ENCODE results near the gene TLCD1.

TLCD1 gene

DNA sequence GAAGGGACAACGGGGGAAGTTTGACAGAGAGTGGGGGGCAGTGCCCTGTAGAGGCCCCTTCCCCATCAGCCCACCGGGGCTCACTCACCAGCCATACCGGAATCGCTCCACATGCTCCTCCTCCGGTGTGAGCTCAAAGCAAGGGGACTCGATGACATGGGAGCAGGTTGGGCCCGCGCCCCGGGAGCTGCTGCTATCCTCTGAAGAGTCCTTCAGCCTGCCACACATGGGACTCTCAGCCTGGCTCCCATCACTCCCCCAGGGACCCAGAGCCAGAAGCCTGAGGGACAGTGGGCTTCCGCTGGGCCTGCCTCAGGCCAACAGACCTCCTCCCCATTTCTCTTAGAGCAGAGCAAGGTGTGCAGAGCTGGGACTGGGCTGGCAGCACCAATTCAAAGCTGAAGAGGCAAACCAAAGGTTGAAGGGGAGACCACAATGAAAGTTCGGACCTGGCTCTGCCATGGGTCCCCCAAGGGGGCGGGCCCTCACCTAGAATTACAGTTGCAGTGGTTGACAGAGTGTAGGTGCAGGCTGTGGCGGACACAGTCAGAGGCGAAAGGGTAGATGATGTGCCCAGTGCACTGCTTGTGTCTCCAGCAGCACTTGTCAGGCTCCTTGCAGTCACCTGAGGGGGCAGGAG is 21.7 kb downstream of the TLCD1 start:
- Histone ChIP-seq H3K9ac (ENCODE audit: low read length) (no peak overlapping the region), H3K27me3 (ENCODE audit: control insufficient read depth in 1 of 2, insufficient read depth in 2 of 2, low read length in 2 of 2) (no peaks in the 10 kb centered on the region), H3K4me1 (ENCODE audit: insufficient read depth, low read length) (no peaks in the 10 kb centered on the region), H3K36me3 (ENCODE audit: insufficient read depth, low read length) (peaks cover 37% of the 10 kb centered on the region), H3K27ac (ENCODE audit: low read depth, low read length) (no peak overlapping the region), H3K9me3 (ENCODE audit: low read length) (no peaks in the 10 kb centered on the region), H3K4me3 (ENCODE audit: low read depth in 1 of 2, low read length in 2 of 2) (no peak overlapping the region)

DNA sequence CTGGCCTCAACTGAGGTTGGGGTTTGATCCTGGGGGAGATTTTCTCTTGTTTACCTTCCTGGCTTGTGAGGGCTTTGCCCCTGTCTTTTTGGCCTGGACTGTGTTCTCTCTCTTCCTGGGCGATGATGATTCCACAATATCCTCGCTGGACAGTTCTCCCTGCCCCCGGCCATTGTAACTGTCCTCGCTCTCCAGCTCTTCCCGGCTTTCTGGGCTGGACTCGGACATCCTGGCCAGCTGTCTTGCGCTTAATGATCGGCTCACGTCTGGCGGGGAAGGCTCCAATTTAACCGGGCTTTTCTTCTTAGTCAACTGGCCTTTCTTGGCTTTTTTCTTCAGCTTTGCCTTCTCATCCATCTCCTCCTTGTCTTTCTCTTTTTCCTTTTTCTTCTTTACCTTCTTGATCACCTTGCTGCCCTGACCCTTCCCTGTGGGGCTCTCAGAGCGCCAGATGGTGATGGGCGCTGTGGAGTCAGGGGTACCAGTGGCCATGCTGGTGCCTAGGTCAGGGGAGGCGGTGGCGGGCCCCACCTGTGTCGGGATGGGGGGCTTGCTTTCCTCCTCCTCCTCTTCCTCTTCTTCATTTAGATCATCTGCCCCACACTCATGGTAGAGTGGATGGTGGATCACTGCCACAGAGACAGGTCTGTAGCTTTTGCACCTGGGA is 22.3 kb downstream of the TLCD1 start:
- Histone ChIP-seq H3K27me3 (ENCODE audit: control insufficient read depth in 1 of 2, insufficient read depth in 2 of 2, low read length in 2 of 2) (no peaks in the 10 kb centered on the region), H3K27ac (ENCODE audit: low read depth, low read length) (no peak overlapping the region), H3K4me1 (ENCODE audit: insufficient read depth, low read length) (no peaks in the 10 kb centered on the region), H3K36me3 (ENCODE audit: insufficient read depth, low read length) (peaks cover 44% of the 10 kb centered on the region), H3K4me3 (ENCODE audit: low read depth in 1 of 2, low read length in 2 of 2) (no peak overlapping the region), H3K9ac (ENCODE audit: low read length) (no peak overlapping the region), H3K9me3 (ENCODE audit: low read length) (no peaks in the 10 kb centered on the region)

DNA sequence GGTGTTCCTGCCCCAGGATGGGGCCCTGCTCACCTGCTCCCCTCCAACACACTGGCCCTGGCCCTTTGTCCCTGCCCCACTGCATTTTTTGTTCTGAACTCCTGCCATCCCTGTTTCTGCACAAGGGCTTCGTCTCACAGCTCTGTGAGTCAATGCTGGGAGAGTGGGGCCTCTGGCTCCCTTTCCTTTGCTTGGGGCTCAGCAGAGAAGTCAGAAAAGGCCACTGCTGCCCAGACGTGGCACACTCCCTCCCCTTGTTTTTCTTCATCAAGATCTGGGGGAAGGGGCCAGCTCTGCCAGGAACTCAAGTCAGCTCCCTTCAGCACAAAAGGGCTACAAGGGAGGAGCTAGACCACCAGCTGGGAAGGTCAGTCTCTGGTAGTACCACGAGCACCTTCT is 23.3 kb downstream of the TLCD1 start:
- H3K27me3 ChIP-seq (ENCODE audit: control insufficient read depth in 1 of 2, insufficient read depth in 2 of 2, low read length in 2 of 2) = no peaks in the 10 kb centered on the region
- no peak overlapping the region for H3K27ac ChIP-seq (ENCODE audit: low read depth, low read length)
- H3K4me3 ChIP-seq (ENCODE audit: low read depth in 1 of 2, low read length in 2 of 2) = no peak overlapping the region
- H3K9me3 ChIP-seq (ENCODE audit: low read length) = no peaks in the 10 kb centered on the region
- no peak overlapping the region for H3K9ac ChIP-seq (ENCODE audit: low read length)
- H3K36me3 ChIP-seq (ENCODE audit: insufficient read depth, low read length) = peaks cover 53% of the 10 kb centered on the region
- H3K4me1 ChIP-seq (ENCODE audit: insufficient read depth, low read length) = no peaks in the 10 kb centered on the region

DNA sequence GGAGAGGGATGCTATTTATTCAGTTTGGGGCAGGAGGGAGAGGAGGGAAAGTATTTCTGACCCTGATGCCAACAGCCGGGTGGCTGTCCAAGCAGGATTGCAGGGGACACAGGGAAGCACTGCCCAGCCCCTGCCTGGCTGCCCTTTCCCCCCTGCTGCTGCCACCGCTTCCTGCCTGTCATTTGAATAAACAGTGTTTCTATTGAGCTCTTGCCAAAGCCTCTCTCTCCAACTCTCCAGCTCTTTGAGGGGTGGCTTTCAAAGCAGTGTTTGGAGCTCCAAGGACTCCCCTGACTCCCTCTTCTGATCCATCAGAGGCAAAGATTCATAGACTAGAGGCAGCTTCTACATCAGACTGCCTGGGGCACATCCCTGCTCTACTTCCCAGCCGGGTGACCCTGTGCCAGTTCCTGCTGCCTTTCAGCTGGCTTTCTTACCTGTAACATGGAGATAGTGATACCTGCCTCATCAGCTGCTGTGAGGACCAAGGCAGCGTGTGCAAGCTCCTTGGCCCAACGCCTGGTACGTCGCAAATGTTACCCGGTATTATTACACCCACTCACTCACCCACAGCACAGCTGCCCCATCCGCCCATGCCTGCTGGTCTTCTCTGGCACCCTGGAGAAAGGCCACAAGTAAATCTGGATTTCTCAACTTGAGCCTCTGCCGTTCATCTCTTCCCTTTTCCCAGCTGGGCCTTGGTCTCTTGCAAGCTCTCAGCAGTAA is 23.8 kb downstream of the TLCD1 start:
- Histone ChIP-seq H3K9ac (ENCODE audit: low read length) (no peak overlapping the region), H3K4me3 (ENCODE audit: low read depth in 1 of 2, low read length in 2 of 2) (no peak overlapping the region), H3K27me3 (ENCODE audit: control insufficient read depth in 1 of 2, insufficient read depth in 2 of 2, low read length in 2 of 2) (no peaks in the 10 kb centered on the region), H3K36me3 (ENCODE audit: insufficient read depth, low read length) (peaks cover 59% of the 10 kb centered on the region), H3K4me1 (ENCODE audit: insufficient read depth, low read length) (no peaks in the 10 kb centered on the region), H3K27ac (ENCODE audit: low read depth, low read length) (no peak overlapping the region), H3K9me3 (ENCODE audit: low read length) (no peaks in the 10 kb centered on the region)

DNA sequence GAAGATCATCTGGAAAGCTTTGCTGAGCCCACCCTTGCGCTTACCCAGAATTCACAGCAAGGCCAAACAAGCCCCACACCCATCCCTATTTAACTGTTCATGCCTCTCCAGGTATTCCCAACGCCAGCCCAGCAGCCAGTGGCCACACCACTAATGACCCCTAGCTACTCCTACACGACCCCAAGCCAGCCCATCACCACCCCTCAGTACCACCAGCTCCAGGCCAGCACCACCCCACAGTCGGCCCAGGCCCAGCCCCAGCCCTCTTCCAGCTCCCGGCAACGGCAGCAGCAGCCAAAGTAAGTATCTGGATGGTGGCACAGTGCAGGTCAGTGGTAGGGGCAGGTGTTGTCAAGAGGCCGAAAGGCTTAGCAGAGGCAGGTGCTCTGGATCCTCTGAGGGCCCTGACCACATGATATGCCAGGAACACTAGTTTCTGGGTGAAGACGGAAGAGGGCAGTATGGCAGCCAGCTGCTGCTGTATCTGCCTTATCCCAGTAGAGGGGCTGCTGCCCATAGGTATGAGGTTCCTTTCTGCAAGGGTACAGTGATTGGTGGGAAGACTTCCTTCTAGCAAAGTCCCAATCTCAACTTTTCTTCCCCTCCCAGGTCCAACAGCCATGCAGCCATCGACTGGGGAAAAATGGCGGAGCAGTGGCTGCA is 25.1 kb downstream of the TLCD1 start:
- Histone ChIP-seq H3K9ac (ENCODE audit: low read length) (no peak overlapping the region), H3K9me3 (ENCODE audit: low read length) (no peaks in the 10 kb centered on the region), H3K4me1 (ENCODE audit: insufficient read depth, low read length) (no peaks in the 10 kb centered on the region), H3K27ac (ENCODE audit: low read depth, low read length) (no peak overlapping the region), H3K36me3 (ENCODE audit: insufficient read depth, low read length) (peaks cover 69% of the 10 kb centered on the region), H3K27me3 (ENCODE audit: control insufficient read depth in 1 of 2, insufficient read depth in 2 of 2, low read length in 2 of 2) (no peaks in the 10 kb centered on the region), H3K4me3 (ENCODE audit: low read depth in 1 of 2, low read length in 2 of 2) (no peak overlapping the region)

DNA sequence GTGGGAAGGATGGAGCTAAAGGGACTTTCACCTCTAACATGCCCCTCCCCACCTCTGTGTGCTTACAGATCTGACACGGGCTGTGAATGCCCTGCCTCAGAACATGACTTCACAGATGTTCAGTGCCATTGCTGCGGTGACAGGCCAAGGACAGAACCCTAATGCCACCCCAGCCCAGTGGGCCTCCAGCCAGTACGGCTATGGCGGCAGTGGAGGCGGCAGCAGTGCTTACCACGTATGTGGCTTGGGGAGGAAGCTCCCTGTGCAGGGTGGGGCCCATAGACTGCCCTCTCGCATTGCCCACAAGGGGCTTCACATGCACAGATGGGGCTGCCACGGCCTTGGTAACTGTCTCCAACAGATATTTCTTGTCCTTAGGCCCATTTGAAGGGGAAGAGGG is 25.8 kb downstream of the TLCD1 start:
- Histone ChIP-seq H3K36me3 (ENCODE audit: insufficient read depth, low read length) (peaks cover 76% of the 10 kb centered on the region), H3K27me3 (ENCODE audit: control insufficient read depth in 1 of 2, insufficient read depth in 2 of 2, low read length in 2 of 2) (no peaks in the 10 kb centered on the region), H3K9ac (ENCODE audit: low read length) (no peak overlapping the region), H3K27ac (ENCODE audit: low read depth, low read length) (no peak overlapping the region), H3K9me3 (ENCODE audit: low read length) (no peaks in the 10 kb centered on the region), H3K4me3 (ENCODE audit: low read depth in 1 of 2, low read length in 2 of 2) (no peak overlapping the region), H3K4me1 (ENCODE audit: insufficient read depth, low read length) (no peaks in the 10 kb centered on the region)

DNA sequence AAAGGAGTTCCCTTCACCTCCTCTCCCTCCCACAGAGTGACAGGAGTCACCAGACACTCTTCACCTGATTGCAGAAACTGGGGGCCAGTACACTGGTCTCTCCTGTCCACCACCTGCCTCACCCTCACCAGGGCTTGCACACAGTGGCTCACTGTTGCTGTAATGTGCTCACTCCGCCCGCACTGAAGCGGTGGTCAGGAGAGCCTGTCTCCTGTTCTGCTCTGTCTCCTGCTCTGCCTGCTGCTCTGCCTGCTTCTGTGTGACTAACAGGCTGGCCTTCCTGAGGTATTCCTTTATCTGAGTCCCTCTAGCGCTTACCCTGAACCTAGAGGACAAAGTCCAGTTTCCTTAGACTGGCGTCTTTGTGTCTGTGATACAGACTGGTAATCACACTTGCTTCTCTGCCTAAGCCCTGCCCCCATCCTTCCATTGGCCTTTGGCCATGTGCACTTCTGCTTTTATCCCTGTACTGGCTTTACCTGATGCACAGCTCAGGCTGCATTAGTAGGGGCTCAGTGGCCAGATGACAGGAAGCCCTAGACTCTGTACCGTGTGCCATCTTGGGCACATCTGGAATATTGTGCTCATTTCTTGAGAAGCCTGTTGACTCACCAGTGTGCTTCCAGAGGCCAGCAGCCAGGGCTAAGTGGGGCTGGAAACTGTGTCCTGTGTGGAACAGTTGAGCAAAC is 27.6 kb downstream of the TLCD1 start:
- H3K27me3 ChIP-seq (ENCODE audit: control insufficient read depth in 1 of 2, insufficient read depth in 2 of 2, low read length in 2 of 2) = no peaks in the 10 kb centered on the region
- H3K9me3 ChIP-seq (ENCODE audit: low read length) = no peaks in the 10 kb centered on the region
- H3K4me3 ChIP-seq (ENCODE audit: low read depth in 1 of 2, low read length in 2 of 2) = no peak overlapping the region
- H3K36me3 ChIP-seq (ENCODE audit: insufficient read depth, low read length) = peaks cover 95% of the 10 kb centered on the region
- no peak overlapping the region for H3K9ac ChIP-seq (ENCODE audit: low read length)
- H3K4me1 ChIP-seq (ENCODE audit: insufficient read depth, low read length) = no peaks in the 10 kb centered on the region
- H3K27ac ChIP-seq (ENCODE audit: low read depth, low read length) = no peak overlapping the region

DNA sequence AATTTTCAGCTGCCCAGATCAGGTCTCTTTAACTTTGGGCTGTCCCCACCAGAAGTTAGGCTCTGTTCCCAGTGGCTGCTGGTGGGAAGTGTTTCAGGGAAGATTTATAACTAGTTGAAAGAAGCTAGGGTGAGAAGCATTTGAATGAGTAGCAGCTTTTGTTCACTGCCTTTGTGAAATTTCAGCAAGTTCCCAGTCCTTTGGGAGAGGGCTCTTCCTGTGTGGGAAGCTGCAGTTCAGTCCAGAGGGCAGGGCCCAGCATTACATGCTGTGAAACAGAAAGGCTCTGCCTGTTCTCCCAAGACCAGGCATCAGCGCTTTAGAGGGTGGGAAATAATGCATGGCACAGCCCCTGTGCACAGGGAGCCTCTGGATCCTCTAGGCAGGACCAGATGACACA is 32.2 kb downstream of the TLCD1 start:
- Histone ChIP-seq H3K9ac (ENCODE audit: low read length) (no peak overlapping the region), H3K4me3 (ENCODE audit: low read depth in 1 of 2, low read length in 2 of 2) (no peak overlapping the region), H3K36me3 (ENCODE audit: insufficient read depth, low read length) (peaks cover 81% of the 10 kb centered on the region)

DNA sequence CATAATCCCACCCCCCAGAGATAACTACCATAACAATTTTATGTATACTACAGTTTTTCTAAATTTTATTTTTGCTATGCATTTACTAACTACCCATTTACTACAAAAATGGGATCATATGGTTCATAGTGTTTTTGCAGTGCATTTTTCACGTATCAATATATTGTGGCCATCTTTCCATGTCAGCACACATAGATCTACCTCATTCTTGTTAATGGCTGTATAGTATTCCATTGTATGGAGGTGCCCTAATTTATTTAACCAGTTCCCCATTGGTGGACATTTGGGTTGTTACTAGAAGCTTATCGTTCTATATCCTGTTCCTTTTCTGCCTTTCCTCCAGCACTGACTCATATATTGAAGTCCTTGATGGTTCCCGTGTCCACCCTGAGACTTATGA is 37.0 kb downstream of the TLCD1 start:
- Histone ChIP-seq H3K36me3 (ENCODE audit: insufficient read depth, low read length) (peaks cover 80% of the 10 kb centered on the region), H3K27ac (ENCODE audit: low read depth, low read length) (no peak overlapping the region), H3K27me3 (ENCODE audit: control insufficient read depth in 1 of 2, insufficient read depth in 2 of 2, low read length in 2 of 2) (no peaks in the 10 kb centered on the region)

More for the DNA sequence above, 32.2 kb downstream of the TLCD1 start:
- Histone ChIP-seq H3K27me3 (ENCODE audit: control insufficient read depth in 1 of 2, insufficient read depth in 2 of 2, low read length in 2 of 2) (no peaks in the 10 kb centered on the region), H3K9me3 (ENCODE audit: low read length) (no peaks in the 10 kb centered on the region), H3K4me1 (ENCODE audit: insufficient read depth, low read length) (no peaks in the 10 kb centered on the region), H3K27ac (ENCODE audit: low read depth, low read length) (no peak overlapping the region)

DNA sequence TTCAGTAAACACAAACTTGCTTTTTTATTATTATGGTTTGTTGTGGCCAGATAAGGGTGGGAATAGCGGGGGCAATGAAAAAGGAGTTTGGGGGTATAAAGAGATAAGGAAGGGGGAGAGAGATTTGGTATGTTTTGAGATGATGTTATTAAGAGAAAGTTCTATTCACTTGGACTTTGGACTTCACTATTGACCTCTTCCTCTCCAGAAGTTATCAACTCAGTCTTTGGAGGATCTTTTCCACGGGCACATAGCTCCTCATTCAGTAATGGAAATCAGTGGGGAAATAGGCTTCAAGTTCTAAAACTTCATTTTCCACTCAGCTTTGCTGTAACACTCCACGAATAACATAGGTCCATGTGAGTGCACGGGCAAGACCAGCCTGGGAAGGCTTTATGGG is 37.6 kb downstream of the TLCD1 start:
- no peaks in the 10 kb centered on the region for H3K4me1 ChIP-seq (ENCODE audit: insufficient read depth, low read length)
- no peak overlapping the region for H3K9ac ChIP-seq (ENCODE audit: low read length)
- no peaks in the 10 kb centered on the region for H3K27me3 ChIP-seq (ENCODE audit: control insufficient read depth in 1 of 2, insufficient read depth in 2 of 2, low read length in 2 of 2)
- no peak overlapping the region for H3K27ac ChIP-seq (ENCODE audit: low read depth, low read length)
- H3K9me3 ChIP-seq (ENCODE audit: low read length) = no peaks in the 10 kb centered on the region
- H3K36me3 ChIP-seq (ENCODE audit: insufficient read depth, low read length) = peaks cover 76% of the 10 kb centered on the region
- H3K4me3 ChIP-seq (ENCODE audit: low read depth in 1 of 2, low read length in 2 of 2) = no peak overlapping the region

More for the DNA sequence above, 37.0 kb downstream of the TLCD1 start:
- Histone ChIP-seq H3K4me1 (ENCODE audit: insufficient read depth, low read length) (no peaks in the 10 kb centered on the region), H3K4me3 (ENCODE audit: low read depth in 1 of 2, low read length in 2 of 2) (no peak overlapping the region), H3K9me3 (ENCODE audit: low read length) (no peaks in the 10 kb centered on the region), H3K9ac (ENCODE audit: low read length) (no peak overlapping the region)

DNA sequence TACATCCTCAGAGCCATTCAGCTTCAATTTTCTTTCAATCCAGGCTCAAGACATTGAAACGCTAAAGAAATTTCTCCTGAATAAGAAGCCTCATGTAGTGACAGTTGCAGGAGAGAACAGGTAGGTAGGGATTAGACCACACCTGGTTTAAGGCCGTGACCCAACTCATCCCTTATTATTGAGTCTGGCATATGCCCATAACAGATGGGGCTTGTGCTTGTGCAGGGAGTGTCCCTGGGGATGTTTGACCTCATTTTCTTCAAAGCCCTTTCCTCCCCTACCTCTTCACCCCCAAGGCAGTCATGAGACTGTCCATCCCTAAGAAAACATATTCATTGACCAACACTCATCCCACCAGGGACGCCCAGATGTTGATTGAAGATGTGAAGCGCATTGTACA is 39.7 kb downstream of the TLCD1 start:
- Histone ChIP-seq H3K9me3 (ENCODE audit: low read length) (no peaks in the 10 kb centered on the region), H3K4me1 (ENCODE audit: insufficient read depth, low read length) (no peaks in the 10 kb centered on the region), H3K9ac (ENCODE audit: low read length) (no peak overlapping the region), H3K4me3 (ENCODE audit: low read depth in 1 of 2, low read length in 2 of 2) (no peak overlapping the region), H3K36me3 (ENCODE audit: insufficient read depth, low read length) (peaks cover 94% of the 10 kb centered on the region), H3K27me3 (ENCODE audit: control insufficient read depth in 1 of 2, insufficient read depth in 2 of 2, low read length in 2 of 2) (no peaks in the 10 kb centered on the region), H3K27ac (ENCODE audit: low read depth, low read length) (no peak overlapping the region)
